HG03103 (cell line): ENCODE data around the gene GOLGA8K.
"Not testable (repeated sequence)": the region's sequence is repeated elsewhere in the genome, so short reads cannot be mapped to it uniquely, and the experiment has no call there.

ENCODE experiments used
- ATAC-seq: cut with Tn5 transposase; IDR thresholded peaks from one replicate; pipeline ENCODE4 v1.9.1; 2021; ENCODE audit warnings: low read depth; ENCODE audit not compliant: unreplicated experiment

GOLGA8K gene

DNA sequence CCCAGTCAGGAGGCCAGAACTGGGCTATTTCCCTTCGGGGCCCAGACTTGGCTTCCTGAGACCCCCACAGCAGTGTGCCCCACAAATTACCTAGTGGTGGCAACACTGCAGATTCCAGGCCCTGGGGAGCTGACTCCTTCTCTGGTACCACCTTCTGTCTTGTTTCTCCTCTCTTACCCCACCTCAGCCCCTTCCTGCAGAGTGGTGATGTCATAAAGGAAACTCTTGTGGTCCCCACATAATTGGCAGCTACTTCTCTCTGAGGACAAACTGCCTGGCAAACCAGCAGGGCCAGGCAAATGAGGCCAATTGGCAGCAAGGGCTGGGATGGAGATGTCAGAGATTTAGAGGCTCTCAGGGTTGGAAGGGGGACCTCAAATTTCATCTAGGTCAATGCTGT lies 44.6 kb downstream of the GOLGA8K start:
- not testable (repeated sequence) for ATAC-seq

DNA sequence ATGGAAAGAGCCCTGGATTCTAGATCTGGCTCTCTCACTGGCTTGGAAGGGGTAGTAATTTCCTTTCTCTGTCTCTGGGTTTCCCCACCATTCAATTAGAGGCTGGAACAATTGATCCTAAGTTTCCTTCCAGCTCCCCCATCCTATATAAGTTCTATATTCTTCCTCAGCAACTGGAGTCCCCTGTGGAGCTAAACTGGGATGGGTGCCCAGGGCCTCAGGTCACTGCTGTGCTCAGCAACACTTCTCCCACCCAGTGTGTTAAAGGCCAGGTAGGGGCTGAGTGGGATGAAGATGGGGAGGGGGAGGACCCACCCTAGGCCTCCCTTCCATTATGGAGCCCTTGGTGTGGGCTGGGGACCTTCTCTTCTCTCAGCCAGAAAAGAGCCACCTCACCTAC lies 46.2 kb downstream of the GOLGA8K start:
- not testable (repeated sequence) for ATAC-seq

DNA sequence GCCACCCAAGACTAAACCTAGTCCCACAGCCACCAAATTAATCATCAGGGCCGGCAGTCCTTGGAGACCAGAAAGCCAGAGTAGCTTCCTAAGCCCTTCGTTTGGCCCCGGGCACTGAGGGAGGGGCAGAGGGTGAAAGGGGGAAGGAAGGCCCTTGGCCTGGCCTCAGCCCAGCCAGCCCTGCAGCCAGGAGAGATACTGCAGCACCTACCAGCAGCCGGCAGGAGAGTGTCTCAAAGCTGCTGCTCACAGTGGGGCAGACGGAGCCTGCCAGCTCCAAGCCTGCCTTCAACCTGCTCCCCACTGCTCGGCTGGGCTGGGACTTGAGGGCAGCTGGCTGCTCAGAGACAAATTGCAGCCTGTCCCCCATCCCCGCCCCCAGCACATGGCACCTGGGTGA lies 50.3 kb downstream of the GOLGA8K start:
- ATAC-seq, result not testable (repeated sequence)

DNA sequence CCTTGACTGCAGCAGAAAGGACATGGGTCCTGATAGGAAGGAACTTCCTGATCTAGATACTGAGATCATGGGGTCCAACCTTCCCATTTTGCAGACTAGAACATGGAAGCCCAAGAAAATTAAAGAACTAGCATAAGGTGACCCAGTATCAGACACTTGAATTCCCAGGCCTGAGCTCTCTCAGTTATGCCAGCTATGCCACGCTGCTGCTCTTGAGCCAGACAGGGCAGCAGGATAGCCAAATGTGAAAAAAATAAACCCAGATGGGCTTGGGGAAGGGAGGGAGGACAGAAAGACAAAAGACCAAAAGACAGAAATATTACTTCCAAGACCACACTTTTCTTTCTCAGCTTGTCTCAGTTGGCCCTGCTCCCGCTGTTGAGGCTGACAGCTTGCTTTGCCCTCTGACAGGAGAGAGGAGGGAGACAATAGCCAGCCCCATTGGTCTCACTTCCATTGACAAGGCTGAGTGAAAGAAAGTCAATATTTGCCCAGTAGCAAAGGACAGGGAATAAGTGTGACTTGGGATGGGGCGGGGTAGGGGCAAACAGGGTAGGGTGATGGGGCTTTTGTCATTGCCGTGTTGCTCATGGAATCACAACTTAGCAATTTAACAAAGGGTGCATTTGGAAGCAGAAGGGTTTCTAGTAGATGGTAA lies 52.4 kb downstream of the GOLGA8K start:
- ATAC-seq, result not testable (repeated sequence)

DNA sequence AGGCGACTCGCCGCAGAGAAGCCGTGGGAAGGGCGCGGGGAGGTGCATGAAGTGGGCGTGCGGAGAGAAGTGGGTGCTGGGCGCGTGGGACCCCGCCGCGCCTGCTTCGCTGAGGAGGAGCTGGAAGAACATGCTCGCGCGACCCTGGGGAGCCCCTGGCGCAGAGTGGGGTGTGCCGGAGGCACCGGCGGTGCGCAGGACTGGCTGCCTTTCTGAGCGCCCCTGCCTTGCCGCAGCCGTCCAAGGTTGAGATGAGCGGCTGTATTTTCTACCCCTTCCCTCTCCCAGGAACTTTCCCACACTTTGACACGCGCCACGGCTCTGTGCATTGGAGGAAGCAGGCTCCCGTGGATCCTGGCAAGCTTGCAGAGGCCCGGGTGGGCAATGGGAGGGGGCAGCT lies 56.1 kb downstream of the GOLGA8K start:
- not testable (repeated sequence) for ATAC-seq

DNA sequence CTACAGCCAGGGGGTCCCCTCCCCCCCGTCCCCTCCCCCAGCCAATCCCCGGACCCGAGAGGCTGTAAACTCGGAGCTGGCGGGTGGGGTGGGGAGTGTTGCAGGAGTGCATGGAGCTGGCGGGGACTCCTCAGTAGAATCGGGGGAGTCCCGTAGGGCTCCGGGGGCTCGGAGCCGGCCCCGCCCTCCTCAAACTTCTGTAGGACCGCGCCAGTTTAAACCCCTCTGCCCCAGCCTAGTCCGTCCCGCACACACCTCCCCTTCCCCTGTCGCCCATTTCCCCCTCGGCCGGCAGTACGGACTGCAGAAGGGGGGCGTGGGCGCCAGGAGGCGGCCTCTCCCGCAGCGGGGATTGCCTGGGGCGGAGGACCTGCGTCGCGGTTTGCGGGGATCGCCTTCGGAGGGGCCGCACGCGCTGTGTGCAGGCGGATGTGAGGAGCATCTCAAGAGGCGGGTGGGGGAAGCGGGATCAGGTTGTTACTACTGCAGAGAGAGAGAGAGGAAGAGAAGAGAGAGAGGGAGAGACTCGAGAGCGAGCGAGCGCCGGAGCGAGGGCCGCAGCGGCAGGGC lies 57.0 kb downstream of the GOLGA8K start:
- ATAC-seq, result not testable (repeated sequence)

DNA sequence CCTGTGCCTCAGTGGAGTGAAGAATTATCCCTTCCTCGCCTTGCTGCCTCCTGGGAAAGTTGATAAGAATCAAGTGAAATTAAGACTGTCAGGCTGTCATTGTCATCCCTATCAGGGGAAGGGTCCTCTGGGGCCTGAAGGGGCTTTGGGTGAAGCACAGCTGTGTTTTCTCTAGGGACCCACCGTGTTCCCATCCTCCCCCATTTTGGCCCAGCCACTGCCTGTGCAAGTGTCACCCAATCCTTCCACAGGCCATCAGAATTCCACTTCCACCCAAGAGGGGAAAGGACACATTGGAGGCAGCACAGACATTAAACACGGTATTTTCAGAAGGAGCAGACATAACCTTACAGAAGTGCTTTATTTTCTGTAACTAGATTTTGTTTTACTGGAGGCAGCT lies 59.2 kb downstream of the GOLGA8K start:
- ATAC-seq, result not testable (repeated sequence)
